H54 (cell line): ENCODE measurements around the gene UBASH3A.

Source experiments
- DNase-seq: peaks from one replicate; pipeline ENCODE4 v3.0.0; 2011; ENCODE audit warnings: low spot score, mixed read lengths; ENCODE audit not compliant: insufficient read length
- FAIRE-seq: peaks from 3 replicates; lab custom pipeline; 2011; peaks lifted over from hg19 to GRCh38; lab: Jason Lieb, UNC
- POLR2A ChIP-seq: IDR thresholded peaks from 2 replicates; pipeline ENCODE4 v1.6.1; 2011; ENCODE audit warnings: low read depth, mild to moderate bottlenecking, low read length

UBASH3A gene

DNA sequence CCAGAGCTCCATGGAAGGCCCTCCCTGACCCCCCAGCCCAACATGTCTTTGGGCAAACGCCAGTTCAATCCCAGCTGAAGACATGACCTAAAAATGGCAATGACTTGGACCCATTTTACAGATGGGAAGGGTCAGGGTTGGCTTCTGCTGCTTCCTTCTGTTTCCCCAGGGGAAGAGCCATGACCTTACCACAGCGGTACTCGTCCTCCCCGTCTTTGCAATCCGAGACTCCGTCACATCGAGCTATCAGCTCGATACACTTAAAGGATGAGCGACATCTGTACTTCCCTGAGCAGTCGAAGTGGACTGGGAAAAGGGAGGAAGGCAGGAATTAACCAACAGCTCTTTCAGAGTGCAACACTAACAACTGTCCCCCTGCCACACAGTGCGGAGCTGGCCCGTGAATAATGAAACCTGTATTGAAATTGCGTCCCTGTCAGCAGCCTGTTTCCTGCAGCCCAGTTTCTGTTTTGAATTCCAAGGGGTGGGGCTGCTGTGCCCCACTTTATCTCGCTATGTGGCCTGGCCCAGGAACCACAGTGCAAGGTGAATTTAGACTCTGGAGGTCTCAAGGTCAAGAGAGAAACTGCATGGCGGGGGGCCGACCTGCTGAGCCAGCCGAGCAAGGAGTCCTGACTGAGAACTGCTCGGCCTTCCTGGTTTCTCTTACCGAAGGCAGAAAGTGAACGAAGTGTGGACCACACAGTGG lies 14.8 kb upstream of the UBASH3A start:
- DNase-seq = no peak
- TF ChIP-seq POLR2A = no peak
- FAIRE-seq = no peak

GRCh38 chr21:42389449-42389835 lies 14.3 kb upstream of the UBASH3A start:
- no peak for DNase-seq
- no peak for TF ChIP-seq POLR2A
- FAIRE-seq = no peak

DNA sequence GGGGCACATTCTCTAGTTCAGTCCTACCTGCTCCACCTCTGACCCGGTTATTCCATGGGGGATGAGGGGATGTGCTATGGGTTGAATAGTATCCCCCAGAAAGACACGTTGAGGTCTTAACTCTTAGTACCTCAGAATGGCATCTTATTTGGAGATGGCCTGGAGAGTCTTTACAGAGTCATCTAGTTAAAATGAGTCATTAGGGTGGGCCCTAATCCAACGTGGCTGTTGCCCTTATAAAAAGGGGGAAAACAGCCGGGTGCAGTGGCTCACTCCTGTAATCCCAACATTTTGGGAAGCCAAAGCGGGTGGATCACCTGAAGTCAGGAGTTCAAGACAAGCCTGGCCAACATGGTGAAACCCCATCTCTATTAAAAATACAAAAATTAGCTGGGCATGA lies 13.5 kb upstream of the UBASH3A start:
- no peak for TF ChIP-seq POLR2A
- no peak for DNase-seq
- no peak for FAIRE-seq

GRCh38 chr21:42390696-42391095 lies 13.0 kb upstream of the UBASH3A start:
- DNase-seq (no peak), FAIRE-seq (no peak)
- no peak for TF ChIP-seq POLR2A

GRCh38 chr21:42391297-42391696 lies 12.4 kb upstream of the UBASH3A start:
- DNase-seq (no peak), FAIRE-seq (no peak)
- TF ChIP-seq POLR2A = no peak

- no peak for DNase-seq
- no peak for TF ChIP-seq POLR2A
- no peak for FAIRE-seq
Measured at GRCh38 chr21:42392731-42393442, 10.8 kb upstream of the UBASH3A start.

GRCh38 chr21:42393443-42393950 lies 10.2 kb upstream of the UBASH3A start:
- DNase-seq (no peak), FAIRE-seq (no peak)
- no peak for TF ChIP-seq POLR2A

DNA sequence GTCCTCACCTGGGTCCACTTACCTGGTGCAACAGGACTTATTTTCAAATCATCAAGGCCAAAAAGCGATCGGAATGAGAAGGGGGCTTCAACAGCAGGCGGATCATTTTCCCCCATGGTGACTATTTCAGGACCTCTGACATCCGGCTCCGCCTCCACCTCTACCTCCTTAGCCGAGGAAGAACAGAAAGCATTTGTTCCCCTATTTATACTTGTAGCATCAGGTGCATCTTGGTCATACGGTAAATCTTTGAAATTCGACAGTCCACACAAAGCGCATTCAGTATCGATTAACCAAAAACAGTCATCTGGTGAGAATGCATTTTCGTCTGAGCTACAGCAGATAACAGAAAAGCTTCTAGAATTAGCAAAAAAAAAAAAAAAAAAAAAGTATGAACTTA lies 8.4 kb upstream of the UBASH3A start:
- FAIRE-seq (no peak), DNase-seq (no peak)
- no peak for TF ChIP-seq POLR2A

DNA sequence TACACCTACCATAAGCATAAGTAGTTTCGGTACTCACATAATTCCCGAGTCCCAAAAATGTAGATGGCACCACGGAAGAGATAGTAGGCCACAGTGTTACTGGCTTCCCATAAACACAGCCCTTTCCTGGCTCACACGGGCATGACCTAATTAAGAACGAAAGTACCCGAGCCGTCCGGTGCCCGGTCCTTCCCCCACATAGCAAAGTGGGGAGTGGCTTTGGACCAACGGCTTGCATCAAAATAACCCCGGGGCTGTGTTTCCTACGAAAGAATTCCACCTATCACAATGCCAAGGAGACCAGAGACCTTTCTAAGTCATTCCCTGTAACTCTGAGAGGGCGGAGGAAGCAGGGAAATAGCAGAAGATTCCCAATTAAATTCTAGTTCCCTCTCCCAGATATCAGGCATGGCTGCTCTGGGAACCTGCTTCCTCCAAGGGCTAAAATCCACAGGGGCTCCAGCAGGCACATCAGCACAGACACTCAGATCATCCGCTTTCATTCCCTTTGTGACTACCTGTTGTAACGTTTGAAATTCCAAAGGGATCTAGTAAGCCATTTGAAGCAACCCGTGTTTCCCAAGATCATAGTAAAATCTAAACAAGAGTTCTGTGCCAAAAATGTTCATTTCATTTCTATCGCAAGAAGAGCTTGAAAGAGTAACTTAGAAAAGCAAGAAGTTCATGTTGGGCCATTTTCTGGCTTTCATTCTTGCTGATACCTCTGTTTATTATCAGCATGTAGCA lies 7.6 kb upstream of the UBASH3A start, which contains the start of gene TMPRSS3:
Gene TMPRSS3 (minus strand): TSS at position 148 of the 747 bp plus-strand sequence. CDS start 635 bp downstream, outside the sequence.
- FAIRE-seq = no peak
- DNase-seq = no peak
- TF ChIP-seq POLR2A = no peak

GRCh38 chr21:42396799-42397745 lies 6.6 kb upstream of the UBASH3A start:
- no peak for FAIRE-seq
- DNase-seq = no peak
- no peak for TF ChIP-seq POLR2A

- no peak for TF ChIP-seq POLR2A
- FAIRE-seq (no peak), DNase-seq (no peak)
Measured at GRCh38 chr21:42397746-42398394, 5.8 kb upstream of the UBASH3A start.

DNA sequence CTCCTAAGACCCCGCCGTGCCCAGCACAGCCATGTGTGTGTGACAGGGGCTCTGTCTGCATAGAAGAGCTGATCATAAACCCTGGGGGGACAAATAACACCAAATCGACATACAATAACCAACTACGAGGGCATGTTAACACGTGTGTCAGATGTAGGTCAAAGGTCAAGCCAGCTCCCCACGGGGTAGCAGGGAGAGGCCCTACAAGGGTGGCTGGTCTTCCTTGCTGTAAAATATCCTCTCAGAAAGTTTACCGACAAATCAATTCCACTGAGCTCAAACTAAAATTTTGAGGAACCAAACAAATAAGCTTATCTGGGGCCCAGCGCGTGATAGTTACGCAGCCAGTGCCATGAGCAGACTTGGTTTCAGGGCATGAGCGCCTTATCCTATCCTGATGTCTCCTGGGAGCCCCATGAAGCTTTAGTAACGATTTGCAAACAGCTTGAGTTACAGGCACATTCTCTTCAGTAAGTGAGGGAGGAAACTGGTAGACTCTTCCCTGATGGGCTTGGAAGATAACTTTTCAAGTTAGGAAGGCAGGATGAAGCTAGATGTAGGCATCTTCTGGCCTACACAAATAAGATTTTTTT lies 5.2 kb upstream of the UBASH3A start:
- no peak for TF ChIP-seq POLR2A
- FAIRE-seq (no peak), DNase-seq (no peak)

- no peak for TF ChIP-seq POLR2A
- FAIRE-seq (no peak), DNase-seq (no peak)
Measured at GRCh38 chr21:42400525-42400924, 3.2 kb upstream of the UBASH3A start.
